Measurements from ENCODE around the gene BRD4.

The BRD4 gene

DNA sequence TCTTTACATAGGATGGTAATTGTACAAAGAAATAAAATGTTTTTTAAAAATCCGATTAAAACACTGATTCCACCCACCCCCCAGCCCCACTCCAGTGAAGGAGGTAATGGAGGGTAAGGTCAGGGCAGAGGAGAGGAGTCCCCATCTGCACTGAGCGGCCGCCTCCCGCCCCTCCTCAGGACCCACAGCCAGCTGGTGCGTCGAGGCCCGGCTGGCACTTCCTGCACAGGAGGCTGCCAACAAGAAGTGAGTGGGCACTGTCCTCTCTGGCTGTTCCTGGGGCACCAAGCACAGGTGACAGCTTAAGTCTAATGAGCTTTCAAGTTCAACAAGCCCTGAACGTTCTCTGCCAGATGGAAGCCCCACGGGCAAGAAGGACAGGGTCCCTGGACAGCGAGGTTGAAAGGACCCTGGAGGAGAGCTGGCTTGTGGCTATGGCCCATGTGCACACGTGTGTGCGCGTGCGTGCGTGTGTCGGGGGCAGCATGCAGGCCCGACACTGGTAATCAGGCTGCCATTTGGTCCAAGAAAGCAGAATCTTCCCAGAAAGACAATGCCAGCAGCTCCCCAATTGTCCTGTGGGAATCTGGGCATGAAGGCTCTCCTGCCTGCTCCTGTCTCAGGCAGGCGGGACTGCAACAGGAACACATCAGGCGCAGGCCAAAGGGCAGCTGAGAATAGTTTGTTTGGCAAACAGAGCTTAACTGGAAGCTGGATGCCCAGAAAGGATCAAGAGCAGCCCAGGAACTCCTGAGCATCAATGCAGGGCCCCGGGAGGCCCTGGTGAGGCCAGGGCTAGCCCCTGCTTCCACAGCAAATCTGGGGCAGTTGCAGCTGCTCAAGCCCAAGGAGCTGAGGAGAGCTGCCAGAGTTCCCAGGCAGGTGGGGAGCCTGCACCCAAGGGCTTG is 85.0 kb downstream of the BRD4 start:
- DNase-seq = no peak

DNA sequence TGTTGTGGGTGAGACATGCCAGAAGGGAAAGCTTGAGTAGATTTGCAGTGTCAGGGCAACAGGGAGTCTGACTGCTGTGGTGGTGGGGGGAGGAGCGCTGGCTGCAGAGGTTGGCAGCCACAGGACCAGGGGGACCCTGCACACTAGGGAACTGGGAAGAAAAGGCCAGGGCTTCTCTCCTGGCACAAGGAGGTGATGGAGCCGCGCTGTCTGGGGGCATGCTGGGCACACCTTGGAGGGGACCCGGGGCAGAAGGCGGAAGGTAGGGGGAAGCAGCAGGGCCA is 86.2 kb downstream of the BRD4 start:
- DNase-seq = no peak

DNA sequence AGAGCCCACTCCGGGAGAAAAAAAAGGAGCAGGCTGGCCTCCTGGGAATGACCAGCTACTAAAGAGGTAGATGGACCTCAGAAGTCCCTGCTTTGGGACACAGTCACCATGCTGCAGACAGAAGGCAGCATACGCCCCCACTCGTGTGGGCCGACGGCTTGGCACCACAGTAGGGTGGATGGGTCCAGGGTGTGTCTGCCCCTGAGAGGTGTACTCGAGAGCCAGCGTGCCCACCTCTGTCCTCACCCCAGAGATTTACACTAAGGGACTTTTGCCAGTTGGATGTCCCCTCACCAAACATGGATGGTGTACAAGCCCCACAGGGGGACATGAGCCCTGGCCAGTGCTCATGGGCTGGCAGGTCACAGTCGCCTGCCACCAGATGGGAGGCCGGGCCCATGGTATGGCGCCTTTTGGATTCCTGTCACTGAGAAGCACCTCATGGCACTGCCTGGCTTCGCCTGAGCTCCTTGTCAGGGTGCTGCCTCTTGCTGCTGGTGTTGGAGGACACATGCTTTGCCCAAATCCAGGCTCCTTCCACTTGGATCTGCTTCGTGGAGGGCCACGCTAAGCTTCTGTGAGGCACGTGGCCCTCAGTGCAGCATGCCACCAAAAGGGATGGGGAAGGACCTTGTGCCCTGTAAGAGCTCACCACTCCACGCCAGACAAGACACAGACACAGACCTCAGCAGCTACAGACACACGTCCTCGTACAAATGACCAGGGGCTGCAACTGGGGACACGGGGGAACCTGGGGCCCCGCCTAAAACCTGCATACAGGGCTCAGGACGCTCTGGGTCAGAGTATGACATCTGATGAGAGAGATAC is 86.8 kb downstream of the BRD4 start:
- no peak for DNase-seq

DNA sequence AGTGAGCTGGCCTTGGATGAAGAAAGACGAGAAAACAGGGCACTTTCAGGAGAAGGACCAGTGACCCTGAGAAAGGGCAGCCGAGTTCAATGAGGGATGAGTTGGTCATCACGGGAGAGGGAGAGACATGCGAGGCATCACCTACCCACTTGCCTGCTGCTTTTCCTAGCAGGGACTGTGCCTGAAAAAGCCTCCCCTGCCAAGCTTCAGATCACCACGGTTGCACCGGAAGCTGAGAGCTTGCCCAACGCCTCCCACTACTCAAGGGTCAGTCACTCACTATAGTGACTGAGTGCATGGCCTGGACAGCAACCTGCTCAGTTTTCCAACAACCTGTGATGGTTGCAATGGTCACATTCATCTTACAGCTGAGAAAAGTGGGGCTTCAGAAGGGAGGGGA is 87.5 kb downstream of the BRD4 start:
- no peak for DNase-seq

DNA sequence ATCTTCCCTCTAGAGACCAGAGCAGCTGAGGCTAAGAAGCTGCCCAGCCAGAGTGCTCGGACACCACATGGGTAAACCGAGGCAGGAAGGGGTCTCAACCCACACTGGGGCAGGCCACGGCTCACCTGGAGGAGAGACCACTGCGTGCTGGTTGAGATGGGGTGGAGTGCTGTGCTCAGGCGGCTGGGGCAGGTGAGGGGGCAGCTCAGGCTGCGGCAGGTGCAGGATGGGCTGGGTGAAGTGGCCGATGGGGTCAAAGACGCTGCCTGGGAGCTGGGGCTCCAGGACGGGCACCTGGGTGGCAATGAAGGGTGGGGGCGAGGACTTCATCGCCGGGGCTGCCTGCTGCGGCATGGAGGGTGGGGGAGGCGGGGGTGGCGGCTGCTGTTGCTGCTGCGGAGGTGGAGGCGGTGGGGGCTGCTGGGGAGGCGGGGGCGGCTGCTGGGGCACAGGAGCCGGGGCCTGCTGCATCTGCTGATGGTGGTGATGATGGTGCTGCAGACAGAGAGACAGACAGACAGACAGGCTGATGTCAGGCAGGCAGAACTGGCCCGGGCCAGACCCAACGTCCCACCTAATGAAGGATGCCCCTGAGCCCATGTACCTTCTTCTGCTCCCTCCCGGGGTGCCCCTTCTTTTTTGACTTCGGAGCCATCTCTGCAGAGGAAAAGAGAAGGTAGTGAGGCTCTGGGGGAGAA is 88.1 kb downstream of the BRD4 start:
- DNase-seq = no peak

DNA sequence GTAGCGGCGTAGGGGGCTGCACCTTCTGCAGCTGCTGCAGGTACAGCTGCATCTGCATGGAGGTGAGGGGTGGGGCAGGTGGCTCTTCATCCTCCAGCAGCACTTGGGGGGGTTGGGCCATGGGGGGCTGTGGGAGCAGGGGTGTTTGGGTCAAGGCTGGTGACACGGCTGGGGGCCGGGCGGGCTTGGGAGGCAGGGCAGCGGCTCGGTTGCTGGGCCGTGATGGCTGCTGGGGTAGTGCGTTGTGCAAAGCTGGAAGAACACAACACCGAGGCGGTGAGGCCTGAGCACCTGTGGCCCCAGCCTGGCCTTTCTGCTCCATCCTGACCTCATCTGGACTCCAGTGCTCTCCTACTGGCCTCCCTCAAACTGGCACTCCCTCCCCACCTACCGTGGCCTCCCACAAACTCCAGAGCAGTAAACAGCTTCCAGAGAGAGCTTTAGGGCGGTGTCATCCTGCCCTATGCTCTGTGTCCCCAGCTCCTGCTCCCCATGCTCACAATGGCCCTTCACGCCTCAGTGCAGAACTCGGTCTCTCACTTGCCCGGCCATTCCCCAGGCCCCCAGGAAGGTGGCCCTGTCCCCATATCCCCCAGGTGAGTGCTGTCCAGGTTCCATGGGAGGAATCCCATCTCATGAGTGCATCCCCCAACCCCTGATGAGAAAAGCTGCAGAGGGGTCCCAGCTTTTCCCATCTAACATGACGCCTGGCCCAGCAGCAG is 88.9 kb downstream of the BRD4 start:
- DNase-seq = no peak

DNA sequence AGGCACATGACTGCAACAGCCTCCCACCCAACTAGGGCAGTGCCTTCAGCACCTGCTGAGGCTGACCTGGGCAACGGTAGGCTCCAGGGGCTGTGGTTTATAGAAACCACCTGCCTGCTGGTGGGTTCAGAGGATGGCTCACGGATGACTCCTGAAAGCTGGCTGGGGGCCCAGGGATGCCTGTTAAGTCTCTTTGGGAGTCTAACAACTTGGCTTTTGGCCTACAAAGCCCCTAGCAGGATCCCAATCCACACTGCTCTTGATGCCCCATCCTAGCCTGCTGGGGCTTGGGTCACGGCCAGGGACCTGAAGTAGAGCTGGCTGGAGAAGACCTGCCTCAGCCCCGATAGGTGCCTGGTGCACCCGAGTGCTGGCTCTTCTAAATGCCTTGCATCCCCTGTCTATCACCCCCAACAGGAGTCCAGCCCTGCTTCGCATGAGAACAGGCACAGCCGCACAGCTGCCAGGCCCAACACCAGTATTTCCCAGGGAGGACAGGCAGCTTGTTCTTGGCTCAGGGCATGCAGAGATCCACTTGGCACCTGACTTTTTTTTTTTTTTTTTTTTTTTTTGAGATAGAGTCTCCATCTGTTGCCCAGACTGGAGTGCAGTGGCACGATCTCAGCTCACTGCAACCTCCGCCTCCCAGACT is 91.0 kb downstream of the BRD4 start:
- DNase-seq = no peak

DNA sequence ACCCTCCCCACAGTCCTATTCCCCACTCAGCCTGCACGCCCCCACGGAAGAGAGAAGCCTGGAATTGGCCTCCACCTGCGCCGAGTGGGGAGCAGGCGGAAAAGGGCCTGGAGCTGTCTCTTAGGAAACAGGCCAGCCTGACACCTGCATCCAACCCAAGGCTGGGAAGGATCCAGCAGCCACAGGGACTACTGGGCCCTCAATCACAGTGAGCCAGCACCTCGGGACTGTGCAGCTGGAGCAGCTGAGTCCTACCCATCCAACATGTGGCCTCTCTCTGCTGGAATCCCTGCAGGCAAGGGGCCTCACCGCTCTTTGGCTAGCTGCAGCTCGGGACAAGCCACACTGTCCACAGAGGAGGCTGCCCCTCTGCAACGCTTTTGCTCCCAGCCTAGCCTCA is 91.8 kb downstream of the BRD4 start:
- no peak for DNase-seq

DNA sequence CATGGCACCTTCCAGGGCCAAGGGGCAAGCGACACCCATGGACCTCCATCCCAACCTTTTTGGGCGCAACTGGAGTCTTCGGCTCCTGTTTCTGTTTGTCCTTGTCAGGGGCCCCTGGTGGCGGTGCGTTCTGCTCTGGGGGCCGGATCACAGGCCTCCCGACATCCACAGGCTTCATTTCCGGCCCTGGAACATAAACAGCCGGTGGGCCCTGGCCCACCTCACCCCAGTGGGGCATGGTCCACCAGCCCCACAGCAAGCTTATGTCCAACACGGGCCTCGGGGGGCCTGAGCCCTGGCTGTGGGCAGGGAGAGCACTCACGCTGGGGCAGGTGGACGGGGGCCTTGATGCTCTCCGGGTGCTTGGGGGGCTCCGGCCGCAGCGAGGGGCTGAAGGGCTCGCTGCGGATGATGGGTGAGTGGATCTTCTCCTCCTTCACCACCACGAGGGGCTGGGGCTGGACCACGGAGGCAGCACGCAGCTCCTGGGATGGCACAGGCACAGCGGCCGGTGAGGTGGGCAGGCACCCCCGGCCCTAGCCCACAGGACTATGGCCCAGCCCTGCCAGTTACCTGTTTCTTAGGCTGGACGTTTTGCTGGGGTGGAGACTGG is 92.9 kb downstream of the BRD4 start:
- no peak for DNase-seq

DNA sequence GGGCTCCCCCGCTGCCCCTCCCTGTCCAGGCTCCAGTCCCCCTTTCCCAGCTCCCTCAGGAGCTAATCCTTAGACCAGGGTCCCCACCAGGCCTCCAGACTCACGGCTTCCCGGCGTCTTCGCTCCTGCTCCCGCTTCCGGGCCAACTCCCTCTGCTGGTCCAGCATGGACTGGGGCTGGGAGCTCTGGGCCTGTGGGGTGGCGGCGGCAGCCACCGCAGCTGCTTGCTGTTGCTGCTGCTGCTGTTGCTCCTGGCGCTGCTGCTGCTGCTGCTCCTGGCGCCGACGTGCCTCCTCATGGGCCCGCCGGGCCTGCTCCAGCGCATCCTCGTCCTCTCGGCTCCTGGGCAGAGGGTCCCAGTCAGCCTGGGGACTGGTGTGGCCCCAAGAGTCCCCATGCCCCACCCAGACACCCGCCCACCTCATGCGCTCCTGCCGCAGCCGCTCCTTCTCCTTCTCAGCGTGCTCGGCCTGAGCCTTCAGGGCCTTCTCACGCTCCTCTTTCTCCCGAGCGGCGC is 93.6 kb downstream of the BRD4 start:
- DNase-seq = no peak

DNA sequence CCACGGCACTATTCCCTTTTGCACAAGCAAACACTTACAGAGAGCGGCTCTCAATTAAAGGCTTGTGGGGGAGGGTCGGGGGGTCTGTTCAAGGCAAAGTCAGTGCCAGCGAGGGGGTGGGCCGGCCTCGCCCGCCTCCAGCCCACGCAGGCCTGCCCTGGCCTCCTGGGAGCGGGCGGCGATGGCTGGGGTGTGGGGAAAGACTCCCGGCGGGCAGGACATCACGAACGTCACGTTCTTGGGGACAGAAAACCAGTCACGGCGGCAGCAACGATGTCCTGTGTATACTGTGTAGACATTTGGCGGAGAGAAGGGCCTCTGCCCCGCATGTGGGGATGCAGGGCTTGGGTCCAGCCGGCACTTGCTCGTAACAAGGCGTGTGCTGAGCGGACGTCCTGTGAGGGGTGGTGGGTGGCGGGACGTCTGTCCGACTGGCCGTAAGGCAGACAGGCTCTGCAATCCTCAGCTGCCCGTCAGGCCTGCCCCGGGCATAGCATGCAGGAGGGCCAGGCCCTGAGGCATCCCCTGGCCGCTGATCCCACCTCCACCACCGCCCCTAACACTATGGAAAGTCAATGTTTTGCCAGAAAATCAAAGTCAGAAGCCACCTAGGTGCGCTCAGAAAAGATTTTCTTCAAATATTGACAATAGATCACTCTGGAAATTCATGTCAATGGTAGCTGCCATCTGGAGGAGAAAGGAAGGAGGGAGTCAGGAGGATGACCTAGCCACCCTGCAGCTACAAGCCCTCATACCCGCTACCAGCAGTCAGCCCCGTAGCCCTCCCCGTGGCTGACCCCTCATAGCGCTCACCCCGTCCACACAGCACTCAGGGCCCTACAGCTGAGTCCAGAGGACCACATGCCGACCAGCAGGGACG is 94.3 kb downstream of the BRD4 start:
- no peak for DNase-seq

DNA sequence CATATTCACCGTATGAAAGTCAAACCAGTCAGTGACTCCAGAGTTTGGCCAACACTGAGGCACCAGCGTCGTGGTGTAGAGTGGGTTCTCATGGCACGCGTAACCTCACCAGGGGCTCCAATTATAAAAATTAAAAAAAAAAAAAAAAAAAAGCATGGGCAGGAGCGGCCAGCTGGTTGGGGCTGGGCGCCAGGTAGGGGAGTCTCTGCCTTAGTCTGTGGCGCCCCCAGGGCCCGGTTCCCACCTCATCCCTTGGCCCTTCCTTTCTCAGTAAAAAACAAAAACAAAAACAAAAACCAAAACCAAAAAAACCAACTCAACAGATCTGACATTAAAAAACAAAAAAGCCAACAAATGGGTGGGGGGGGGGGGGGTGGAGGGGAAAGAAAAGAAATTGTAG is 95.5 kb downstream of the BRD4 start:
- no peak for DNase-seq

DNA sequence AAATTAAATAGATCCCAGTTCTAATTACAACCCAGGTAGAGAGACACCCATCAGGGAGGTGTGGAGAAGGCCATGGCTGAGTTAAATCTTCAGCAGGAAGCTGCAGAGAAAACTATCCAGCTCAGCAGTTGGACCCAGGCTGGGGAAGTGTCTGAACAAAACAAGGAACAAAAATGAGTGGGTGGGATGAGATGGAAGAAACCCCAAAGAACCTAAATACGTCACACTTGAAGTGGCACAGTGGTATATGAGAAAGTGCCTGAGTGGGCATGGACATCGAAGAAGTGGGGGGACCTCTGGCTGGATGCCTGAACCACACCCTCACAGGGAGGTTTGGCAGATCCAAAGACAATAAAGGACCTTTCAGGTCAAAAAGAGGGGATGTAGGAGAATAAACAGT is 96.6 kb downstream of the BRD4 start:
- DNase-seq = no peak

DNA sequence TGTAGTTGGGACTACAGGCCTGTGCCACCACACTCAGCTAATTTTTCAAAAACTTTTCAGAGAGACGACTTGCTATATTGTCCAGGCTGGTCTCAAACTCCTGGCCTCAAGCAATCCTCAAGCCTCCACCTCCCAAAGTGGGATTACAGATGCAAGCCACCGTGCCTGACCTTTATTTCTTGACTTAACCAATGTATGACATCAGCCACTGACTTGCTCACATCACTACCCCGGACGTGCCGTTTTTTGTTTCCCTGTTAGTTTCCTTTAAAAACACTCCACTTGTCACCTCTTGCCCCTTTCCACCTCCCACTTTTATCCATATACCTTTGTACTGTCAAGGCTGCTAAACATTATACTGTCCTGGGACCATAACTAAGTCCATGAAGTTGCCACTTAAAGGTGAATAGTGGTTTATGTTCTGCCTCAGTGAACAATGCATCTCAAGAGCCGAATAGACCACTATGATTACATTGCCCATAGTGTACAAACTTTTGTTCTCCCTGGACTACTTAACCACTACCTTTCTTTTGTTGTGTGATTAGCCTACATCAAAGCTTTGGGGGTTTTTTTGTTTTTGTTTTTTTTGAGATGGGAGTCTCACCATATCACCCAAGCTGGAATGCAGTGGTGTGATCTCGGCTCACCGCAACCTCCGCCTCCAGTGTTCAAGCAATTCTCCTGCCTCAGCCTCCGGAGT is 97.8 kb downstream of the BRD4 start:
- DNase-seq = no peak

DNA sequence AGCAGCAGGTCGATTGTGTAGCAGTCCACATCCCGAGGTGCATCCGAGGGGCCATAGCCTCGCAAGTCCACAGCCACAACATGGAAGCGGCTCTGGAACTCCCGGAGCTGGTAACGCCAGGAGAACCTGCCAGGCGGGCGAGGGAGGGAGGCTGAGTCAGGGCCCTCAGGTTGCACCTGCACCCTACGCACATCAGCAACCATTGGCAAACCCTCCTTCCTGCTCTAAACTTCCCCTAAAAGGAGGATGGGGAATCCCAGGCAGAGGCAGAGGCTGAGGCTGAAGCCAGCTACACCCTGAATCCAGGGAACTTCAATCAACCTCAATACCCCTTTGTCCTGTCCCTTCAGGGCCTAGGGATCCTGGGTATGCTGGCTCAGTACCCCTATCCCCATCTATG is 101.1 kb downstream of the BRD4 start:
- DNase-seq = no peak

DNA sequence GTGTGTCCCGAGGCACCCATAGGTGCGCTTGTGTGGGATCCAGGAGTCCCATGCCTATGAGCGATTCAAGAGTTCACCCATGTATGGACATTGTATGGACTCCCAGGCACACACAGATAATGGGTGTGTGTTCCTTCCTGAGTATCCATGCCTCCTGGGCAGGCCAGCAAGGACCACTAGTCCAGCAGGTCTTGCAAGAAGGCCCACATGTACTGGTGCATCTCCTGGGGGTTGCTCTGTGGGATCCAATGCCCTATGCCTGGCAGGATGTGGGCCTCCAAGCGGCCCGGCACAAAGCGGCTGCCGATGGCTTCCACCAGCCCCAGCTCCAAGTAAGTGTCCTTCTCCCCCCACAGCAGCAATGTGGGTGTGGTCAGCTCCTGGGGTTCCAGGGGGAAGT is 105.1 kb downstream of the BRD4 start:
- DNase-seq = no peak

DNA sequence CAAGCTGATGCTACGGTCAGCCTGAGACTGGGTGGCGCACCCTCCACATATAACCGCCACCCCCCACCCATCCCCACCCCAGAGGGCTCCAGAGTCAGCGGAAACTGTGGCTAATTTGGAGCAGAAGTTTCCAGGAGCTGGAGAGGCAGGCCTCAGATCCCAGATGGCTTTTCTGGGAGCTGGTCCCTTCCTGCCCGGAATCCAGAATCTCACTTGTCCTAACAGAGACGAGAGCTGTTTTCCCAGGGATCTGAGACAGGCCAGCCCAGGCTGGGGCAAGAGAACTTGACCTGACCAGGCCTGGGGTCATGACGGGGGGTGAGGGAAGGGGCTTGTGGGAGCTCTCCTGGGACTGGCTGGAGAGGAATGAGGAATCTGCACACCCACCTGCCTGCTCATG is 106.6 kb downstream of the BRD4 start:
- DNase-seq = no peak

DNA sequence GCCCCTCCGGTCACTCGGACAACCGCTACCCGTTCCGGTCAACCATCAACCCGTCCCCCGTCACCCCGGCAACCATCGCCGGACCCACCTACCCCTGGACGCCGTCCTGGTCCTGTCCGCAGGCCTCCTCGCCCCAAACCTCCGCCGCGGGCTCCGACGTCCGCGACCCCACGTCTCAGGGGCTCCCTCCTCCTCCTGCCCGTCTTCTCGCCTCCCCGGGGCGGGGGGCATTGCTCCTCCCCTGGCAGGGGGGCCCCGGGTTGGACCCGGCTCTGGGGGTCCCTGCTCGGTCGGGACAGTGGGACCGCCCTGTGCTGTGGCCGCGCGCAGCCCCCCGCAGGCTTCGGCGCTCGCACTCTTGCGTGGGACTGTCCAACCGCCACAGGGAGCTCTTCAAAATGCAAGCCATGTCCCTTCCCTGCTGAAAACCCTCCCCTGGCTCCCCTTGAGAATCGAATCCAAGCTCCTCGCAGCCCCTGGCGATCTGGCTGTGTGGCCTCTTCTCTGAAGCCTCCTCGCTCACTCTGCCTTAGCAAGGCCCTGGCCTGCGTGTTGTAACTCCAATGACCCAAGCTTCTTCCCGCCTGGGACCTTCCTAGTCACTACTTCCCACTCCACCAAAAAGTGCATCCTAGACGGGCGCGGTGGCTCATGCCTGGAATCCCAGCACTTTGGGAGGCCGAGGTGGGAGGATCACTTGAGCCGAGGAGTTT is 108.5 kb downstream of the BRD4 start:
- no peak for DNase-seq

Measured in effector CD8-positive, alpha-beta T cell (primary cell).